Measurements from ENCODE around the gene OAS1.

Gene OAS1

DNA sequence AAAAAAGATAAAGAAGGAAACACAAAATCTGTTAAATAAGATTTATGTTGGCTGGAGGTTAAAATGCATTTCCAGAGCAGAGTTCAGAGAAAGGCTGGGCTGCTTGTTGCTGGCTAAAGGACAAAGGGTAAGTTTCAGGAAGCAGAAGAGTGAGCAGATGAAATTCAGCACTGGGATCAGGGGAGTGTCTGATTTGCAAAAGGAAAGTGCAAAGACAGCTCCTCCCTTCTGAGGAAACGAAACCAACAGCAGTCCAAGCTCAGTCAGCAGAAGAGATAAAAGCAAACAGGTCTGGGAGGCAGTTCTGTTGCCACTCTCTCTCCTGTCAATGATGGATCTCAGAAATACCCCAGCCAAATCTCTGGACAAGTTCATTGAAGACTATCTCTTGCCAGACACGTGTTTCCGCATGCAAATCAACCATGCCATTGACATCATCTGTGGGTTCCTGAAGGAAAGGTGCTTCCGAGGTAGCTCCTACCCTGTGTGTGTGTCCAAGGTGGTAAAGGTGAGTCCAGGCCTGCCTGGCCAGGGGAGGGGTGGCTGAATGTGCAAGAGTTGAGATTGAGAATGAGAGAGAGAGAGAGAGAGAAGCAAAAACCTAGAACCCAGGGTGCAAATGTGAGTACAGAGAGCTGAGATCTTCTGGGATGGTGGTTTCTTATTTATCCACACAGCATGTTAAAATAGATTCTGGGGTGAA, at the start of gene OAS1:
OAS1 (plus strand) TSS at position 251 of the 703 bp plus-strand sequence; CDS start at position 329, 78 bp downstream.
- DNase-seq (ENCODE audit: low spot score) = peak; percentile 62

- DNase-seq (ENCODE audit: low spot score) = no peak
Observed at GRCh38 chr12:112859291-112859690, 47.5 kb upstream of the OAS1 start.

- DNase-seq (ENCODE audit: low spot score) = no peak
Observed at GRCh38 chr12:112860181-112860580, 46.6 kb upstream of the OAS1 start.

GRCh38 chr12:112861284-112861683, 45.5 kb upstream of the OAS1 start:
- no peak for DNase-seq (ENCODE audit: low spot score)

GRCh38 chr12:112862636-112863290, 44.0 kb upstream of the OAS1 start:
- DNase-seq (ENCODE audit: low spot score) = no peak

GRCh38 chr12:112868459-112869041, 38.2 kb upstream of the OAS1 start:
- DNase-seq (ENCODE audit: low spot score) = no peak

GRCh38 chr12:112869091-112869490, 37.7 kb upstream of the OAS1 start:
- no peak for DNase-seq (ENCODE audit: low spot score)

GRCh38 chr12:112869778-112870177, 37.0 kb upstream of the OAS1 start:
- DNase-seq (ENCODE audit: low spot score) = no peak

DNA sequence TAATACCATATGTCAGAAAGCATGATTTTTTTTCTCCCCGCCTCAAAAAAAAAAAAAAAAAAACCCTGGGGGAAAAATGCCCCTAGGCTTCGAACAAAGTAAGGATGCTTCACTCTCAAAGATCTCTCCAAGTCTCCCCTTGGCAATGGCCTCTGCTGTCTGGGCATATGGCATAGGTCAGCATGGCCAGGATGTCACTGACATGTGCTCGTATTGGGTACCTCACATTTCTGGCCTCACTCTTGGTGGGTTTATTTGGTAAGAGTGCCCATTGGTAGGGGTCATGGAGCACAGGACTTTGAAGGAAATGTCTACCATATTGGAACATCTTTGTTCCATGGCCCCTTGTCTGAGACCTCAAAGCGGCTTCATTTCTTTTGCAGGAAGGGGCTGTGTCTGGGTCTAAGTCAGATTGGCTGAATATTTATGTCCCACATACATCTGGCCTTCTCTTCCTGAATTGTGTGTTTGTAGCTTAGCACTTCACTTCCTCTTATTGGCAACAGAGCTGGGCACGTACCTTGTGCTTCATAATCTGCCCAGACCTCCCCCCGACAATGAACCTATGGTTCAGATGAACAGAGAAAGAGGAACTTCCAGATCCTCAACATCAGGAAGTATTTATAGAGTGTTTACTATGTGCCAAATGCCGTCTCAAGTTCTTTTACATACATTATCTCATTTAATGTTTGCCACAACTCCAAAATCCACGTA, 36.3 kb upstream of the OAS1 start:
- no peak for DNase-seq (ENCODE audit: low spot score)

DNA sequence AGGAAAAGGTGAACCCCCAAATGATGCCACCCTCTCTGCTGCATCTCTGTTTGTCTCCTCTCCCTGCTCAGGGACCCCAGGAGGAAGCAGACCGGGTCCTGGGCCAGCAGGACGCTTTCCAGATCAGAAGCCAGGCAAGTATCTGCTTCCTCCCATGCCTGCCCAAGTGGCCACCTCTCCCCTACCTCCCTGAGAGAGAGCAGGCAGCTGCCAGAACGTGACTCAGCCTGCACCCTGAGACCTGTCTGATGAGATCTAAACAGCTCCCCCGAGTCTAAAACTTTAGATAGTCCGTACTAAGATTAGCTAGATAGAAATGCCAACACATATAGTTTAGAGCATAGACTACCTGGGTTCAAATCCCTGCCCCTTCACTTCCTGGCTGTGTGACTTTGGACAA, 31.2 kb upstream of the OAS1 start:
- no peak for DNase-seq (ENCODE audit: low spot score)

- no peak for DNase-seq (ENCODE audit: low spot score)
Observed at GRCh38 chr12:112876506-112876905, 30.3 kb upstream of the OAS1 start.

- no peak for DNase-seq (ENCODE audit: low spot score)
Observed at GRCh38 chr12:112877006-112877405, 29.8 kb upstream of the OAS1 start.

- no peak for DNase-seq (ENCODE audit: low spot score)
Observed at GRCh38 chr12:112878488-112878887, 28.3 kb upstream of the OAS1 start.

DNA sequence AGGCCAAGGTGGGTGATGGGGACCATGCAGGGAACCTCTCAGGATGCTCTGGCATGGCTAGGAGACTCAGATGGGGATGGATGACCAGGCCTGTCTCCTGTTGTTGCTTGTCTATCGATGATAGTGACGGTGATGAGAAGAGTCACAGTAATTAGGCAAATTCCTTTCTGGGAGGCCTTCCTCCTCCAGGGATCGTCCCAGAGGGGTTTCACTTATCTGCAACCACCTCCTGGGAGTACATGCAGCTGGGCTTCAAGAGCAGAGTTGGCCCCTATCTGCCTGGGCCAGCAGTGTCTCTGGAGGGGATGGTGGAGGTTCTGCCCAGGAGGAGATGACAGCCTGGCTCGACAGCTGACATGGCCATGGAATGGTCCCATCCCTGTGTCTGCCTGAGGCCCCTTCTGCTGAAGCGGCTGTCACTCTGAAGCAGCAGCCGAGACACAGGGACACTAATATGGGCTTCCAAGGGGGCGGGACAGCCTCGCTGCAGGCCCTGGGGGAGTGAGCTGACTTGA, 27.5 kb upstream of the OAS1 start:
- DNase-seq (ENCODE audit: low spot score) = no peak

DNA sequence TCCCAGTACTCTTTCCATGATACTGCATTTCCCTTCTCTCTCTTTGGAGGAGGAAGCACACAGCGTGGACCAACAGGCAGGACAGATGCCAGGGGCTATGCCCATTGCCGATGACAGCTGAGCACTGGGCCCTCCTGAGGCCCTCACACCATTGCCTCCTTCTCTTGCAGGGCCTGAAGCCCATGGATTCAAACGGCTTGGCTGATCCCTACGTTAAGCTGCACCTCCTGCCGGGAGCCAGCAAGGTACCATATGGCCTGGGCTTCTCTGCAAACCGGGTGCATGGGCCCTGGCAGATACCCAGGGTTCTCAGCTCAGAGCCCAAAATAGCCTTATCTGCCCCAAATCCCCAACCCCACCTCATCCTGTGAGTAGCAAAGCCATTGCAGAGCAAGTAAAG, 25.2 kb upstream of the OAS1 start:
- no peak for DNase-seq (ENCODE audit: low spot score)

DNA sequence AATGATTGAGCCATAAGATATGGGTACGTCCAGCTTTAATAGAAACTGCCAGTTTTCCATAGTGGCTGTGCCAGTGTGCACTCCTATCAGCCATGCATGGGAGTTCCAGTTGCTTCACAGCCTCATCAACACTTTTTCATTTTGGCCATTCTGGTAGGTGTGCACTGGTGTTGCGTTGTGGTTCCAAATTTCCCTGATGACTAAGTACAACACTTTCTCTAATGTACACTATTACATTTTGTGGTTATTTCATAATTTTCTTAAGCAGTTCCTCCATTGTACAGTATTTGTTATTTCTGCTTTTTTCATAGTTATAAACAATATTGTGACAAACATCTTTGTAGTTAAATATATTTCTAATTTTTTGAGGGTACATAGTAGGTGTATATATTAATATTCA, 21.5 kb upstream of the OAS1 start:
- DNase-seq (ENCODE audit: low spot score) = no peak

DNA sequence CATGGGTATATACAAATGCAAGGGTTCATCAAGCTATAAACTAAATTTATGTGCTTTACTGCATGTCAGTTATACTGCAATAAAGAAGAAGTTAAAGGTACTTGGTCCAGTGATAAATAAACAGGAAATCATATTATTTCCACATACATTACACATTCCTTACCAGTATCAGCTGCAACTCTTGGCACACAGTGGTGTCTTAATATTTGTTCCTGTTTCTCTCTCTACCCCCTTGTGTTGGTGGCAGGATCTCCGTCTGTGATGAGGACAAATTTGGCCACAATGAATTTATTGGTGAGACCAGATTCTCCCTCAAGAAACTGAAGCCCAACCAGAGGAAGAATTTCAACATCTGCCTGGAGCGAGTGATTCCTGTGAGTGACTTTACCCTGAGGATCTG, 19.2 kb upstream of the OAS1 start:
- no peak for DNase-seq (ENCODE audit: low spot score)

DNA sequence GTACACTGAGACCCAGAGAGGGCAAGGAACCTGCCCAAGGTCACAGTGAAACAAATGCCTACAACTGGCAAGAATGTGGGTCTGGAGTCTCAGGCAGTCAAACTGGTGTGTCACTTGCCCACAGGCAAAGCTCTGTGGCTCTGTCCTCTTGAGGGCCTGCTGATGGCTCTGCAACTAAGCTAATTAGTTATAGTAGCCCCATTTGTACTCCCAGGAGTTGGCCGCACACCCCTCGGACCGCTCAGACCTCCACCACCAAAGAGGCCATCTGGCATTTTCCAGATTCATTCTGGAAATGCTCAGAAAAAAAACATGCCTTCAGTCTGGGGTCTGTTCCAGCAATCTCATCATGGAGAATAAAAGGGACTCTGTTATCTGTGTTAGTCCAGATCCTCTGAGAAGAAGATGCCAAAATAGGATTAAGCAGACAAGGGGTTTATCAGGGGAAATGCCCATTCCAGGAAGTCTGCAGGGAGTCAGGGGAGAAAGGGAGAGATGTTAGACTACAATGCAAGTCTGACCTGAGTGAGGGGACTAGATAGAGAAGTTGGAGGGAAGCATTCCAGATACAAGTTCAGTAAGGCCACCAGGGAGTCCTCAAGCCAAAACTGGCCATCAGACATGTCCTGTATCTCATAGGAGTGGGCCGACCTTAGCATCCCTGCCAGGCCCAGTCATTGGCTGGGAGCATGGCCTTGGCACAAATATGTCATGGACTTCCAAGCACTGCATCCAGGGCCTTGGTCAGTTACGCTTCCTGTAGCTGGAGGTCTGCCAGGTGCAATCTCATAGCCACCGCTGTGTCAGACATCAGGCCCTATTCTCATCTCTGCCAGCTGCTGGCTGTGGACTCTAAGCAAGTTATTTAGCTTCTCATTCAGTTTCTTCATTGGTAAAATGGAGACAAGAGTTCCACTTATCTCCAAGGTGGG, 15.4 kb upstream of the OAS1 start:
- no peak for DNase-seq (ENCODE audit: low spot score)

- DNase-seq (ENCODE audit: low spot score) = no peak
Observed at GRCh38 chr12:112892856-112893255, 13.9 kb upstream of the OAS1 start.

- DNase-seq (ENCODE audit: low spot score) = no peak
Observed at GRCh38 chr12:112894128-112894527, 12.6 kb upstream of the OAS1 start.

DNA sequence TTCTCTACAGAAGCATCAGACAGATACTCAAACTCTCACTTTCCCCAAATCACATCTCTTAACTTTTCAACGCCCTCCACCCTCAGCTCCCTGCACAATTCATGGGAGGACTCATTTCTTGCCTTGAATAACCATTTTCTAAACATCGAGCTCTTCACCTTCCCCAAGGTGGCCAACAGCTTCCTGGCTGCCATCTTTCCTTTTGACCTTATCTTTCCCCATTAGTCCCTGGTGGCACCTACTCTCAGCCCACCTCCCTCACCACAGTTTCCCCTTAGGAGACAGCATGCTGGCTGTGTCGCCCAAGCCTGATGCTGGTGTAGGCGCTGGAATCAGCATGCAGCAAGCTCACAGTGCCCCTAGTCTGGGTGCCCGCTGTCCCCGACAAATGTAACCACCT, 8.4 kb upstream of the OAS1 start:
- no peak for DNase-seq (ENCODE audit: low spot score)
